Psoas muscle (tissue), 8 donors: ENCODE measurements around the gene CSN2. TPM values are rescaled to one million over a fixed set of nuclear protein-coding genes. Genes with fewer than 3 reads are reported as not detected.
"Not testable (repeated sequence)": the region's sequence is repeated elsewhere in the genome, so short reads cannot be mapped to it uniquely, and the experiment has no call there.

Experiments
- ATAC-seq, 4 donors: fragments of 200-7000 bp; cut with Tn5 transposase; one replicate each; pipeline ENCODE4 v1.9.1; 2020; ENCODE audit warnings: moderate library complexity in 3 of 4, mild to moderate bottlenecking in 2 of 4
- DNase-seq, 2 donors: peaks; one replicate each; pipeline ENCODE4 v3.0.0-alpha.2; 2020
- H3K27ac ChIP-seq: fragments of 200-600 bp; one replicate; pipeline ENCODE4 v1.8.0; 2022
- H3K27me3 ChIP-seq, 3 donors: fragments of 200-600 bp in 1 of 3; one replicate each; pipeline versions ENCODE4 v1.6.1 to v1.8.0; 2013 to 2022; ENCODE audit warnings: low read length in 2 of 3, mild to moderate bottlenecking in 2 of 3, moderate library complexity in 1 of 3; ENCODE audit not compliant: insufficient read depth in 3 of 3
- H3K36me3 ChIP-seq, 2 donors: fragments of 200-600 bp in 1 of 2; one replicate each; pipeline versions ENCODE4 v1.6.1 to v1.8.0; 2013 to 2022; ENCODE audit warnings: low read depth in 1 of 2, mild to moderate bottlenecking in 1 of 2, moderate library complexity in 1 of 2; ENCODE audit not compliant: insufficient read depth in 1 of 2
- H3K4me1 ChIP-seq: fragments of 200-600 bp; one replicate; pipeline ENCODE4 v1.8.0; 2022
- H3K4me3 ChIP-seq: fragments of 200-600 bp; one replicate; pipeline ENCODE4 v1.8.0; 2022; ENCODE audit warnings: mild to moderate bottlenecking
- H3K9me3 ChIP-seq: fragments of 200-600 bp; one replicate; pipeline ENCODE4 v1.8.0; 2022
- CTCF ChIP-seq: fragments of 200-600 bp; IDR thresholded peaks from one replicate; pipeline ENCODE4 v1.8.0; 2022; ENCODE audit warnings: antibody characterized with exemption
- WGBS, 3 donors: extraction: QIAGEN DNeasy Blood & Tissue Kit; methylation state at CpG; one replicate each; pipeline versions ENCODE4 v1.1.6 to v1.1.7; 2013; 5-methylcytosine and 5-hydroxymethylcytosine counted together
- intact Hi-C, 2 donors: fragments of 100-400 bp; cut with DNase I; formaldehyde crosslinking; loops; one replicate each; pipeline versions ENCODE4 v1.11.0 to v1.14.2; 2022
- polyA plus RNA-seq, 3 donors: library from polyadenylated mRNA; stranded (reverse); fragments of 200-250 nt; gene quantifications; one replicate each; pipeline ENCODE4 v1.2.3, GENCODE V29; 2013
- total RNA-seq, 4 donors: library from RNA; stranded (reverse); fragmentation: NEBNext Ultra II Directional in 2 of 4; extraction: Animal tissue kit (Norgen Biotek cat#: 25700) in 2 of 4; gene quantifications; one replicate each; pipeline versions ENCODE4 v1.2.1 to v1.2.4, GENCODE V29; 2021 to 2023
- donor health status: healthy with polysubstance abuse.
- donor health status: DM: no; HTN: no; CAD: no; lungs with moderate emphysema.
- donor health status: Bipolar disorder and iron deficiency.
- donor health status: healthy.
- donor health status: DM: yes; HTN: yes; CAD: no.
- donor health status: DM: no; HTN: no; CAD: no.
- donor health status: DM: no; HTN: no; CAD: no.
- donor health status: DM: yes; HTN: yes; CAD: no.

CSN2 gene
- total and polyA plus RNA-seq, 7 donors, result not detected

DNA sequence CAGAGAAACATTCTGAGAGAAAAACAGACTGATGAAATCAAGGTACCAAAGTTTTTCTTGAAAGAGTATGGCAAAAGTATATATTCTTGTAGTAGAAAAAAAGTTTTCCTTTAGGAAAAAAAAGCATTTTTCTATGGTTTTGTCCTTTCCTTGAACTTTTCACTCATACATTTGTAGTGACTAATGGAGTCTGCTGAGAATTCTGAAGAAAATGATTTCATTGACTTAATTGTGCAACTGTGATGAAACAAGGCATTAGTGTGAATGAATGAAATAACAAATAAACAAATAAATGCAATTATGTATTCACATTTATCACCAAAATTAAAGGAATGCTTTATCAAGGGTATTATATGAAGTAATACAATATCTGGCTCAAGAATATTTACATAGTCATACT is 29.0 kb downstream of the CSN2 start:
- no peaks in the 10 kb centered on the region for H3K27me3 ChIP-seq
- H3K9me3 ChIP-seq, result no peaks in the 10 kb centered on the region
- DNase-seq (no peak), ATAC-seq (no peak)
- intact Hi-C loops, result no loop called here
- no peaks in the 10 kb centered on the region for H3K36me3 ChIP-seq
- H3K4me1 ChIP-seq, result no peaks in the 10 kb centered on the region
- TF ChIP-seq CTCF, result no peak
- no peak overlapping the region for H3K27ac ChIP-seq
- H3K4me3 ChIP-seq, result no peak overlapping the region

GRCh38 chr4:69934150-69934549 is 31.4 kb downstream of the CSN2 start:
- no peak for TF ChIP-seq CTCF
- Histone ChIP-seq H3K4me1 (no peaks in the 10 kb centered on the region), H3K27ac (no peak overlapping the region), H3K36me3 (no peaks in the 10 kb centered on the region), H3K4me3 (no peak overlapping the region), H3K9me3 (no peaks in the 10 kb centered on the region), H3K27me3 (no peaks in the 10 kb centered on the region)
- intact Hi-C loops, result no loop called here
- 71 to 74% (median 74%) methylated on average over 4 of the region's 4 CpGs for WGBS, 3 donors
- no peak for ATAC-seq
- no peak for DNase-seq

DNA sequence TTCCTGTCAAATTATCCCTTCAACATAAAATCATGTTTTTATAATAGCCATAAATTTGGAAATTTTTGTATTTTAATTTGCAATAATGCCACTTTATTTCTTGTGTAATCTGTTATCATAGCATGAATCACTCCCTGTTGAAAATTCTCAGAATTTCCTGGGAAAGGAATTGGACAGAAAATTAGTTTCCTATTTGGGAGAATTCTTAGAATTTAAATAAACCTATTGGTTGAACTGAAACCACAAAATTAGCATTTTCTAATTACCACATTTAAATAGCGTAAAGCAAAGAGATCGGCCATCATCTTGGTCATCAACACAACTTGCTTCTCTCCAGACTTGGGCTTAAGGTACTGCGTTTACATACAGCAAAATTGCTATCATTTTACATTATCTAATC is 34.8 kb downstream of the CSN2 start, which contains the start of gene CSN1S1:
CSN1S1 (plus strand) TSS at position 301 of the 400 bp plus-strand sequence. CDS start 1,488 bp downstream, outside the sequence.
- H3K9me3 ChIP-seq, result no peaks in the 10 kb centered on the region
- intact Hi-C loops, result no loop called here
- no peak for TF ChIP-seq CTCF
- DNase-seq, result no peak
- no peak for ATAC-seq
- H3K27ac ChIP-seq, result no peak within 1 kb of the TSS
- no peak within 1 kb of the TSS for H3K4me3 ChIP-seq
- no peaks in the 10 kb centered on the region for H3K4me1 ChIP-seq
- no peaks in the 10 kb centered on the region for H3K36me3 ChIP-seq
- WGBS, 3 donors, result 89 to 92% (median 92%) methylated on average over 3 of the region's 3 CpGs
- H3K27me3 ChIP-seq, result no peaks in the 10 kb centered on the region

DNA sequence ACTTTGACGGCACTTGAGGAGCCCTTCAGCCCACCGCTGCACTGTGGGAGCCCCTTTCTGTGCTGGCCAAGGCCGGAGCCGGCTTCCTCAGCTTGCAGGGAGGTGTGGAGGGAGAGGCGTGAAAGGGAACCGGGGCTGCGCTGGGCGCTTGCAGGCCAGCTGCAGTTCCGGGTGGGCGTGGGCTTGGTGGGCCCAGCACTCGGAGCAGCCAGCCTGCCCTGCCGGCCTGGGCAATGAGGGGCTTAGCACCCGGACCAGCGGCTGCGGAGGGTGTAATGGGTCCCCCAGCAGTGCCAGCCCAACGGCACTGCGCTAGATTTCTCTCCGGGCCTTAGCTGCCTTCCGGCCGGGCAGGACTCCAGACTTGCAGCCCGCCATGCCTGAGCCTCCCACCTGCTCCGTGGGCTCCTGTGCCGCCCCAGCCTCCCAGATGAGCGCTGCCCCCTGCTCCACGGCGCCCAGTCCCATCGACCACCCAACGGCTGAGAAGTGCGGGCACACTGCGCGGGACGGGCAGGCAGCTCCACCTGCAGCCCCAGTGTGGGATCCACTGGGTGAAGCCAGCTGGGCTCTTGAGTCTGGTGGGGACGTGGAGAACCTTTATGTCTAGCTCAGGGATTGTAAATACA is 41.6 kb downstream of the CSN2 start:
- WGBS, 3 donors, result 88 to 93% (median 91%) methylated on average over 26 to 33 of the region's 33 CpGs
- H3K4me3 ChIP-seq, H3K36me3 ChIP-seq, H3K4me1 ChIP-seq, intact Hi-C loops, H3K27ac ChIP-seq, H3K27me3 ChIP-seq, DNase-seq, H3K9me3 ChIP-seq, ATAC-seq: not testable (repeated sequence)

DNA sequence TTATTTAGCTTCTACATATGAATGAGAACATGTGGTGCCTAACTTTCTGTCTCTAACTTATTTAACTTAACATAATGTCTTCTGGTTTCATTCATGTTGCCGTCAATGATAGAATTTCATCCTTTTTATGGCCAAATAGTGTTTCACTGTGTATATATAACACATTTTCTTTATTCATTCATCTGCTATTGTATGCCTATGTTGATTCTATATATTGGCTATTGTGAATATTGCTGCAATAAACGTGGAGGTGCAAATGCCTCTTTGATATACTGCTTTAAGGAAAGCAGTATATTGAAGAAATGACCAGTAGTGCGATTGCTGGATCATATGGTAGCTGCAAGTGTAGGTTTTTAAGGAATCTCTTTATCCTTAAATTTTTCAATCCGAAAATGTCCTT is 44.7 kb downstream of the CSN2 start:
- no peaks in the 10 kb centered on the region for H3K9me3 ChIP-seq
- no peak for DNase-seq
- WGBS, 3 donors, result 39 to 46% (median 42%) methylated on average over 4 of the region's 4 CpGs
- H3K27ac ChIP-seq, result no peak overlapping the region
- H3K4me1 ChIP-seq, result no peaks in the 10 kb centered on the region
- ATAC-seq, result no peak
- no peaks in the 10 kb centered on the region for H3K36me3 ChIP-seq
- intact Hi-C loops, result no loop called here
- no peak overlapping the region for H3K4me3 ChIP-seq
- H3K27me3 ChIP-seq, result no peaks in the 10 kb centered on the region
- TF ChIP-seq CTCF, result no peak
